NK-92 (cell line): ENCODE measurements around the gene NKX2-2.

Experiments used
- DNase-seq: peaks from one replicate; lab custom pipeline; 2025; ENCODE audit not compliant: unreplicated experiment; lab: John Stamatoyannopoulos, UW

The NKX2-2 gene

GRCh38 chr20:21513881-21514540, at the start of gene NKX2-2:
Gene NKX2-2 (minus strand): TSS chr20:21514064. CDS start chr20:21513669, 395 bp downstream.
- DNase-seq, result no peak

GRCh38 chr20:21562656-21563055, 48.8 kb upstream of the NKX2-2 start:
- DNase-seq, result no peak

- DNase-seq, result no peak
Observed at GRCh38 chr20:21559305-21559704, 45.4 kb upstream of the NKX2-2 start.

GRCh38 chr20:21557241-21558020, 43.6 kb upstream of the NKX2-2 start:
- no peak for DNase-seq

- DNase-seq, result no peak
Observed at GRCh38 chr20:21556398-21556797, 42.5 kb upstream of the NKX2-2 start.

- no peak for DNase-seq
Observed at GRCh38 chr20:21555470-21556120, 41.7 kb upstream of the NKX2-2 start.

GRCh38 chr20:21554985-21555384, 41.1 kb upstream of the NKX2-2 start:
- DNase-seq, result no peak

- no peak for DNase-seq
Observed at GRCh38 chr20:21554376-21554890, 40.6 kb upstream of the NKX2-2 start.

GRCh38 chr20:21550587-21550986, 36.7 kb upstream of the NKX2-2 start:
- DNase-seq, result no peak

- no peak for DNase-seq
Observed at GRCh38 chr20:21548390-21549035, 34.6 kb upstream of the NKX2-2 start.

- no peak for DNase-seq
Observed at GRCh38 chr20:21546355-21546754, 32.5 kb upstream of the NKX2-2 start.

- DNase-seq, result no peak
Observed at GRCh38 chr20:21539512-21539911, 25.6 kb upstream of the NKX2-2 start.

- DNase-seq, result no peak
Observed at GRCh38 chr20:21534886-21535285, 21.0 kb upstream of the NKX2-2 start.

GRCh38 chr20:21534453-21534852, 20.6 kb upstream of the NKX2-2 start:
- no peak for DNase-seq

GRCh38 chr20:21529863-21530262, 16.0 kb upstream of the NKX2-2 start:
- DNase-seq, result no peak

GRCh38 chr20:21528870-21529269, 15.0 kb upstream of the NKX2-2 start:
- no peak for DNase-seq

- DNase-seq, result no peak
Observed at GRCh38 chr20:21527908-21528307, 14.0 kb upstream of the NKX2-2 start.

GRCh38 chr20:21526776-21527175, 12.9 kb upstream of the NKX2-2 start:
- DNase-seq, result no peak

- DNase-seq, result no peak
Observed at GRCh38 chr20:21523895-21524294, 10.0 kb upstream of the NKX2-2 start.

- DNase-seq, result no peak
Observed at GRCh38 chr20:21523281-21523868, 9.5 kb upstream of the NKX2-2 start.
